ENCODE results near the gene NANS. TPM values are rescaled to one million over a fixed set of nuclear protein-coding genes. Genes with fewer than 3 reads are reported as not detected.
A peak's percentile ranks its signal among the peaks of the same experiment; 100 is the strongest.

NANS gene
- total and polyA plus RNA-seq, 10 of the 15 experiments (the other 5 are each of a cell fraction or from before 2014, with no cell fraction given): 21.0 to 126 (median 52.3) TPM

- TF ChIP-seq E2F8 (IDR thresholded peaks at IDR 0.05; ENCODE audit: low read depth, partially characterized antibody) (no peak), IKZF2 (IDR thresholded peaks at IDR 0.05) (peak; percentile 60 to 69; a peak in 3 of 4 replicates), CREM (IDR thresholded peaks at IDR 0.05; ENCODE audit: low read depth) (0 out of 2 replicates have a peak, but pooled peaks have one; percentile 23), LARP7 (IDR thresholded peaks at IDR 0.05) (no peak), PML (IDR thresholded peaks at IDR 0.05; ENCODE audit: low read length) (no peak), FOS (IDR thresholded peaks at IDR 0.05; ENCODE audit: borderline replicate concordance, extremely low read depth, insufficient read length) (no peak), BCL3 (IDR thresholded peaks at IDR 0.05; ENCODE audit: borderline replicate concordance, insufficient read depth, low read depth, low read length, poor library complexity, severe bottlenecking) (no peak), PAX5 (IDR thresholded peaks at IDR 0.05; ENCODE audit: borderline replicate concordance, low read depth, low read length) (no peak), SIX5 (IDR thresholded peaks at IDR 0.05; ENCODE audit: low read depth, low read length, severe bottlenecking) (no peak), CHD2 (IDR thresholded peaks at IDR 0.05; ENCODE audit: borderline replicate concordance, low read depth, low read length) (no peak), YY1 (IDR thresholded peaks at IDR 0.05; ENCODE audit: low read depth, low read length) (no peak), GATAD2B (conservative IDR thresholded peaks at IDR 0.05; ENCODE audit: low read depth) (no peak), SREBF2 (IDR thresholded peaks at IDR 0.05; ENCODE audit: low read length) (no peak), ZNF592 (IDR thresholded peaks at IDR 0.05) (no peak), RAD21 (IDR thresholded peaks at IDR 0.05; ENCODE audit: insufficient read depth, low read depth, low read length) (no peak), ZNF207 (IDR thresholded peaks at IDR 0.05; ENCODE audit: borderline replicate concordance) (no peak), POU2F2 (IDR thresholded peaks at IDR 0.05; ENCODE audit: borderline replicate concordance, low read depth, low read length) (no peak), RELA (IDR thresholded peaks at IDR 0.05; ENCODE audit: borderline replicate concordance, partially characterized antibody) (peak; percentile 29), TCF7 (IDR thresholded peaks at IDR 0.05; ENCODE audit: borderline replicate concordance) (no peak)
- TF ChIP-seq, protein P1, sequence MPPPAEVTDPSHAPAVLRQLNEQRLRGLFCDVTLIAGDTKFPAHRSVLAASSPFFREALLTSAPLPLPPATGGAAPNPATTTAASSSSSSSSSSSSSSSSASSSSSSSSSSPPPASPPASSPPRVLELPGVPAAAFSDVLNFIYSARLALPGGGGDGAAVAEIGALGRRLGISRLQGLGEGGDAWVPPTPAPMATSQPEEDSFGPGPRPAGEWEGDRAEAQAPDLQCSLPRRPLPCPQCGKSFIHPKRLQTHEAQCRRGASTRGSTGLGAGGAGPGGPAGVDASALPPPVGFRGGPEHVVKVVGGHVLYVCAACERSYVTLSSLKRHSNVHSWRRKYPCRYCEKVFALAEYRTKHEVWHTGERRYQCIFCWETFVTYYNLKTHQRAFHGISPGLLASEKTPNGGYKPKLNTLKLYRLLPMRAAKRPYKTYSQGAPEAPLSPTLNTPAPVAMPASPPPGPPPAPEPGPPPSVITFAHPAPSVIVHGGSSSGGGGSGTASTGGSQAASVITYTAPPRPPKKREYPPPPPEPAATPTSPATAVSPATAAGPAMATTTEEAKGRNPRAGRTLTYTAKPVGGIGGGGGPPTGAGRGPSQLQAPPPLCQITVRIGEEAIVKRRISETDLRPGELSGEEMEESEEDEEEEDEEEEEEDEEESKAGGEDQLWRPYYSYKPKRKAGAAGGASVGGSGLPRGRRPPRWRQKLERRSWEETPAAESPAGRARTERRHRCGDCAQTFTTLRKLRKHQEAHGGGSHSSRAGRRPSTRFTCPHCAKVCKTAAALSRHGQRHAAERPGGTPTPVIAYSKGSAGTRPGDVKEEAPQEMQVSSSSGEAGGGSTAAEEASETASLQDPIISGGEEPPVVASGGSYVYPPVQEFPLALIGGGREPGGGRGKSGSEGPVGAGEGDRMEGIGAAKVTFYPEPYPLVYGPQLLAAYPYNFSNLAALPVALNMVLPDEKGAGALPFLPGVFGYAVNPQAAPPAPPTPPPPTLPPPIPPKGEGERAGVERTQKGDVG (CRISPR knock-in tag; IDR thresholded peaks at IDR 0.05): no peak
Observed at GRCh38 chr9:98097836-98098235, 41.3 kb downstream of the NANS start (continued).

Measured in GM12878 (cell line).